H1 (cell line): Measurements from ENCODE around the gene GLRB. TPM values are rescaled to one million over a fixed set of nuclear protein-coding genes. Genes with fewer than 3 reads are reported as not detected.

Source experiments
- CTCF ChIA-PET: fragments of 300-600 bp; sonication (Branson Sonifier 250); formaldehyde crosslinking; loops from one replicate; lab custom pipeline; 2021; ENCODE audit not compliant: partially characterized antibody; lab: Charles Lee
- POLR2A ChIA-PET: fragments of 300-600 bp; sonication (Branson Sonifier 250); formaldehyde crosslinking; loops from one replicate; lab custom pipeline; 2021; ENCODE audit warnings: inconsistent platforms; ENCODE audit not compliant: partially characterized antibody; lab: Charles Lee
- DNase-seq, 2 experiments: peaks; one replicate each; pipeline versions ENCODE4 v3.0.0 to v3.0.0-alpha.2; 2010 to 2022; ENCODE audit warnings: low spot score in 2 of 2, low read depth in 1 of 2, mixed read lengths in 1 of 2
- FAIRE-seq: peaks from 2 replicates; lab custom pipeline; 2011; peaks lifted over from hg19 to GRCh38; lab: Jason Lieb, UNC
- H2AFZ ChIP-seq: 2 replicates; pipeline ENCODE4 v1.8.1; 2012; ENCODE audit warnings: low read length, inconsistent platforms
- H2AK5ac ChIP-seq: 2 replicates; pipeline ENCODE4 v1.6.1; 2013; ENCODE audit warnings: low read depth, low read length
- H2BK120ac ChIP-seq: replicated peaks from 2 replicates; pipeline ENCODE3; 2013; ENCODE audit warnings: low read depth, low read length, inconsistent platforms
- H2BK12ac ChIP-seq: 2 replicates; pipeline ENCODE4 v1.6.1; 2013; ENCODE audit warnings: low read depth, low read length
- H2BK15ac ChIP-seq: 2 replicates; pipeline ENCODE4 v1.6.1; 2013; ENCODE audit warnings: low read length
- H2BK20ac ChIP-seq: 2 replicates; pipeline ENCODE4 v1.6.1; 2013; ENCODE audit warnings: low read length
- H2BK5ac ChIP-seq: 2 replicates; pipeline ENCODE4 v1.6.1; 2013; ENCODE audit warnings: low read depth, low read length
- H3K14ac ChIP-seq: 2 replicates; pipeline ENCODE4 v1.6.1; 2013; ENCODE audit warnings: inconsistent platforms; ENCODE audit not compliant: insufficient read length
- H3K18ac ChIP-seq: 2 replicates; pipeline ENCODE4 v1.6.1; 2013; ENCODE audit warnings: low read length; ENCODE audit errors: extremely low read depth
- H3K23ac ChIP-seq: 2 replicates; pipeline ENCODE4 v1.6.1; 2013; ENCODE audit warnings: inconsistent platforms; ENCODE audit not compliant: insufficient read length
- H3K23me2 ChIP-seq: 2 replicates; pipeline ENCODE4 v1.6.1; 2013; ENCODE audit warnings: low read depth, low read length
- H3K27ac ChIP-seq: 2 replicates; pipeline ENCODE4 v1.6.1; 2011; ENCODE audit warnings: low read depth, low read length, inconsistent platforms
- H3K27me3 ChIP-seq, 4 experiments: replicated peaks in 1 of 4; 1 replicate in 1 of 4; 2 replicates in 3 of 4; pipeline versions ENCODE4 v1.6.1 to v1.8.1; 2011 to 2013; ENCODE audit warnings: low read length in 3 of 4, mild to moderate bottlenecking in 3 of 4, inconsistent platforms in 2 of 4, mixed read lengths in 2 of 4, moderate library complexity in 1 of 4; ENCODE audit not compliant: control insufficient read depth in 3 of 4, insufficient read depth in 3 of 4; ENCODE audit errors: extremely low read depth in 1 of 4
- H3K36me3 ChIP-seq, 4 experiments: 2 replicates each; pipeline versions ENCODE4 v1.6.1 to v1.8.1; 2011 to 2013; ENCODE audit warnings: mild to moderate bottlenecking in 4 of 4, low read length in 3 of 4, moderate library complexity in 2 of 4, control low read depth in 1 of 4, inconsistent platforms in 1 of 4; ENCODE audit not compliant: insufficient read depth in 4 of 4, control insufficient read depth in 2 of 4
- H3K4ac ChIP-seq: replicated peaks from 2 replicates; pipeline ENCODE3; 2013; ENCODE audit warnings: low read length, low read depth, mixed read lengths, inconsistent platforms; ENCODE audit not compliant: insufficient read length
- H3K4me1 ChIP-seq, 4 experiments: replicated peaks in 1 of 4; 1 replicate in 1 of 4; 2 replicates in 3 of 4; pipeline versions ENCODE4 v1.6.1 to v1.8.1; 2011 to 2013; ENCODE audit warnings: low read length in 3 of 4, inconsistent platforms in 2 of 4, mixed read lengths in 1 of 4; ENCODE audit not compliant: insufficient read depth in 4 of 4, control insufficient read depth in 3 of 4
- H3K4me2 ChIP-seq, 2 experiments: 2 replicates each; pipeline versions ENCODE4 v1.6.1 to v1.8.1; 2011 to 2013; ENCODE audit warnings: low read depth in 2 of 2, low read length in 2 of 2, control low read depth in 1 of 2, inconsistent platforms in 1 of 2, mild to moderate bottlenecking in 1 of 2; ENCODE audit not compliant: insufficient read depth in 1 of 2
- H3K4me3 ChIP-seq, 4 experiments: fragments of 200-600, 300-600 bp in 1 of 4; sonication (generic), shearing (Covaris generic), sonication (Bioruptor Twin) in 1 of 4; 2 replicates each; pipeline versions ENCODE4 v1.5.1 to v1.8.1; 2011 to 2016; ENCODE audit warnings: low read length in 4 of 4, low read depth in 3 of 4, control low read depth in 2 of 4, inconsistent platforms in 2 of 4, mild to moderate bottlenecking in 2 of 4, mixed read lengths in 1 of 4, moderate library complexity in 1 of 4; ENCODE audit not compliant: insufficient read depth in 2 of 4; ENCODE audit errors: extremely low read depth in 1 of 4
- H3K56ac ChIP-seq: replicated peaks from 2 replicates; pipeline ENCODE3; 2013; ENCODE audit warnings: low read depth, mild to moderate bottlenecking, mixed read lengths, low read length, inconsistent platforms; ENCODE audit not compliant: insufficient read length
- H3K79me1 ChIP-seq: 2 replicates; pipeline ENCODE4 v1.6.1; 2013; ENCODE audit warnings: low read depth, low read length, control low read depth
- H3K79me2 ChIP-seq, 2 experiments: 2 replicates each; pipeline versions ENCODE4 v1.6.1 to v1.8.1; 2012 to 2013; ENCODE audit warnings: low read length in 2 of 2, mild to moderate bottlenecking in 2 of 2, inconsistent platforms in 1 of 2; ENCODE audit not compliant: insufficient read depth in 2 of 2, control insufficient read depth in 1 of 2
- H3K9ac ChIP-seq, 4 experiments: replicated peaks in 1 of 4; 1 replicate in 1 of 4; 2 replicates in 3 of 4; pipeline versions ENCODE4 v1.6.1 to v1.8.1; 2011 to 2013; ENCODE audit warnings: low read depth in 3 of 4, low read length in 3 of 4, control low read depth in 2 of 4, mild to moderate bottlenecking in 2 of 4, moderate library complexity in 2 of 4, inconsistent platforms in 1 of 4; ENCODE audit errors: extremely low read depth in 1 of 4
- H3K9me3 ChIP-seq, 2 experiments: 2 replicates each; pipeline versions ENCODE4 v1.6.1 to v1.8.1; 2012 to 2013; ENCODE audit warnings: mild to moderate bottlenecking in 2 of 2, moderate library complexity in 2 of 2, control low read depth in 1 of 2, inconsistent platforms in 1 of 2, low read depth in 1 of 2, low read length in 1 of 2, mixed read lengths in 1 of 2; ENCODE audit not compliant: insufficient read depth in 2 of 2
- H4K20me1 ChIP-seq, 2 experiments: replicated peaks in 1 of 2; 2 replicates each; pipeline versions ENCODE3 to v1.8.1; 2011 to 2013; ENCODE audit warnings: inconsistent platforms in 2 of 2, low read length in 2 of 2, mild to moderate bottlenecking in 1 of 2; ENCODE audit not compliant: insufficient read depth in 2 of 2, control insufficient read depth in 1 of 2
- H4K5ac ChIP-seq: 2 replicates; pipeline ENCODE4 v1.6.1; 2013; ENCODE audit warnings: low read length, low read depth, mixed read lengths, inconsistent platforms; ENCODE audit not compliant: insufficient read length
- H4K8ac ChIP-seq: 2 replicates; pipeline ENCODE4 v1.8.0; 2013; ENCODE audit warnings: mild to moderate bottlenecking, moderate library complexity, low read length, inconsistent platforms; ENCODE audit not compliant: insufficient read depth; ENCODE audit errors: extremely low read depth
- H4K91ac ChIP-seq: replicated peaks from 2 replicates; pipeline ENCODE3; 2013; ENCODE audit warnings: low read length, mixed read lengths, inconsistent platforms; ENCODE audit not compliant: insufficient read length
- RBBP5 ChIP-seq: IDR thresholded peaks from 2 replicates; pipeline ENCODE4 v1.7.1; 2012; ENCODE audit warnings: low read depth, mild to moderate bottlenecking, inconsistent platforms, low read length, moderate library complexity, borderline replicate concordance
- SIN3A ChIP-seq, 2 experiments: IDR thresholded peaks in 1 of 2; conservative IDR thresholded peaks in 1 of 2; 2 replicates each; pipeline ENCODE4 v1.6.1; 2011 to 2012; ENCODE audit warnings: low read length in 2 of 2, improper control_type of control experiment in 1 of 2, low read depth in 1 of 2, mild to moderate bottlenecking in 1 of 2
- SIX5 ChIP-seq: IDR thresholded peaks from 2 replicates; pipeline ENCODE4 v1.6.1; 2011; ENCODE audit warnings: mild to moderate bottlenecking, low read depth, low read length
- TEAD4 ChIP-seq: IDR thresholded peaks from 2 replicates; pipeline ENCODE4 v1.6.1; 2012; ENCODE audit warnings: low read depth, low read length, inconsistent platforms, mixed read lengths
- WGBS, 2 experiments: shearing (Covaris generic) in 1 of 2; methylation state at CpG; one replicate each; pipeline versions ENCODE4 v1.1.6 to v1.1.7; 2013 to 2015; ENCODE audit warnings: low lambda C conversion rate in 2 of 2, mixed read lengths in 2 of 2, inconsistent platforms in 1 of 2, low coverage in 1 of 2, missing lambda C conversion rate in 1 of 2; ENCODE audit not compliant: insufficient replicate concordance in 2 of 2, insufficient coverage in 1 of 2, insufficient read length in 1 of 2; ENCODE audit errors: extremely low coverage in 1 of 2, missing lambda C conversion rate in 1 of 2; 5-methylcytosine and 5-hydroxymethylcytosine counted together
- polyA plus RNA-seq, 7 experiments: library from polyadenylated mRNA; depleted of rRNA in 3 of 7; stranded (reverse) in 5 of 7; unstranded in 2 of 7; fragments of >200 nt in 5 of 7; fragments of 200-250 nt in 2 of 7; gene quantifications; 1 replicate in 5 of 7; 2 replicates in 1 of 7; 4 replicates in 1 of 7; pipeline versions ENCODE4 v1.2.1 to v1.2.3, GENCODE V29; 2011 to 2013; ENCODE audit warnings: missing spikeins in 2 of 7, mixed read lengths in 2 of 7
- total RNA-seq: library from RNA; stranded (reverse); fragmentation: NEBNext Ultra II Directional; extraction: Animal tissue kit (Norgen Biotek cat#: 25700); gene quantifications from 2 replicates; pipeline ENCODE4 v1.2.1, GENCODE V29; 2021

GLRB gene
- total and polyA plus RNA-seq, 2 of the 8 experiments (the other 6 are each of a cell fraction or from before 2014, with no cell fraction given): 0.33 to 1.1 TPM

DNA sequence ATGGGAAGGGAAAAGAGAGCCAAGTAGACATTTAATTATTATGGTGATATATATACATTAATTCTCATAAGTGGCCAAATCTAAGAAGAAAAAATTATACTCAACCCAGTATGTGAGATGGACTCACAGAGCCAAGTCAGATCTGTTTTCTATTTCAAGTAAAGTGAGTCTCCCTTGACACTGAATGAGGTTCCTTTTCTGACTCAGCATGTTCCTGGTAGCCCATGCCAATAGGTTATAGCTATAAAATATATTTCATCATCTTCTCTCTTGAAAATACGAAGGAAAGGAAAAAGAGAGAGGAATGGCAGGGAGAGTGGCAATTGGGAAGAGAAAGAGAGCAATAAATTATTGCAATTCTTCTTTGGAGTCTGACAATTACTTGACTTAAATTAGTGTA, 75.8 kb downstream of the GLRB start:
- H3K27me3 ChIP-seq: no peaks in the 10 kb centered on the region
- H3K4me2 ChIP-seq: no peak overlapping the region
- no peaks in the 10 kb centered on the region for H3K79me2 ChIP-seq
- H3K18ac ChIP-seq: no peak overlapping the region
- H2BK20ac ChIP-seq: no peak overlapping the region
- no peak overlapping the region for H3K9ac ChIP-seq
- H4K20me1 ChIP-seq: no peaks in the 10 kb centered on the region
- DNase-seq: no peak
- H2BK15ac ChIP-seq: no peak overlapping the region
- no peak overlapping the region for H3K4me3 ChIP-seq
- H4K91ac ChIP-seq: no peak overlapping the region
- H3K79me1 ChIP-seq: no peaks in the 10 kb centered on the region
- H2BK120ac ChIP-seq: no peak overlapping the region
- no peak overlapping the region for H3K14ac ChIP-seq
- H3K23me2 ChIP-seq: no peaks in the 10 kb centered on the region
- FAIRE-seq: no peak
- H3K27ac ChIP-seq: no peak overlapping the region
- no peak overlapping the region for H3K56ac ChIP-seq
- H4K5ac ChIP-seq: no peak overlapping the region
- no peak overlapping the region for H3K4ac ChIP-seq
- POLR2A ChIA-PET: no interaction called here
- no peak overlapping the region for H2AFZ ChIP-seq
- H4K8ac ChIP-seq: no peak overlapping the region
- WGBS, 2 experiments: 94% methylated on average over 1 of the region's 1 CpG; no CpG with 5 or more reads in 1 of the 2 experiments
- no peak overlapping the region for H2AK5ac ChIP-seq
- H2BK12ac ChIP-seq: no peak overlapping the region
- no peaks in the 10 kb centered on the region for H3K36me3 ChIP-seq
- H3K23ac ChIP-seq: no peak overlapping the region
- no peak overlapping the region for H2BK5ac ChIP-seq
- TF ChIP-seq RBBP5 (no peak), SIN3A (conservative IDR thresholded peaks at IDR 0.05 in 1 of 2, IDR thresholded peaks at IDR 0.05 in 1 of 2; ENCODE audit: low read depth in 1 of 2, low read length in 2 of 2) (no peak), TEAD4 (no peak), SIX5 (no peak)
- no peaks in the 10 kb centered on the region for H3K9me3 ChIP-seq
- CTCF ChIA-PET: interaction anchor here (2.2 kb wide), 1 partner anchor 53 kb away, joined by 5 read pairs; no protein-coding TSS in a partner anchor
- no peaks in the 10 kb centered on the region for H3K4me1 ChIP-seq
